ENCODE data around the gene CYP2A13.
A peak's percentile ranks its signal among the peaks of the same experiment; 100 is the strongest.
"Not testable (repeated sequence)": the region's sequence is repeated elsewhere in the genome, so short reads cannot be mapped to it uniquely, and the experiment has no call there.

CYP2A13 gene

GRCh38 chr19:41098762-41099161, 10.5 kb downstream of the CYP2A13 start:
- H3K9me3 Mint-ChIP-seq: peaks cover 6% of the 10 kb centered on the region
- DNase-seq (ENCODE audit: low spot score): no peak
- no peak overlapping the region for H3K27ac Mint-ChIP-seq
- no peaks in the 10 kb centered on the region for H3K4me1 Mint-ChIP-seq (ENCODE audit: low read depth)
- H3K27me3 Mint-ChIP-seq (ENCODE audit: low read depth): peaks cover 9% of the 10 kb centered on the region
- no peak overlapping the region for H3K4me3 Mint-ChIP-seq
- peaks cover 2% of the 10 kb centered on the region for H3K36me3 Mint-ChIP-seq (ENCODE audit: low read depth)

- peaks cover 16% of the 10 kb centered on the region for H3K9me3 Mint-ChIP-seq
- not testable (repeated sequence) for H3K4me3 Mint-ChIP-seq; H3K4me1 Mint-ChIP-seq (ENCODE audit: low read depth); H3K27me3 Mint-ChIP-seq (ENCODE audit: low read depth); H3K36me3 Mint-ChIP-seq (ENCODE audit: low read depth); H3K27ac Mint-ChIP-seq; DNase-seq (ENCODE audit: low spot score)
Measured at GRCh38 chr19:41102210-41102609, 14.0 kb downstream of the CYP2A13 start.

GRCh38 chr19:41106177-41106576, 17.9 kb downstream of the CYP2A13 start:
- no peak for DNase-seq (ENCODE audit: low spot score)
- H3K4me3 Mint-ChIP-seq: no peak overlapping the region
- H3K27me3 Mint-ChIP-seq (ENCODE audit: low read depth): peaks cover under 1% of the 10 kb centered on the region
- H3K27ac Mint-ChIP-seq: no peak overlapping the region
- H3K9me3 Mint-ChIP-seq: peaks cover 16% of the 10 kb centered on the region
- H3K4me1 Mint-ChIP-seq (ENCODE audit: low read depth): no peaks in the 10 kb centered on the region
- peaks cover 2% of the 10 kb centered on the region for H3K36me3 Mint-ChIP-seq (ENCODE audit: low read depth)

GRCh38 chr19:41111296-41111695, 23.0 kb downstream of the CYP2A13 start:
- H3K4me3 Mint-ChIP-seq: no peak overlapping the region
- H3K27me3 Mint-ChIP-seq (ENCODE audit: low read depth): peaks cover 5% of the 10 kb centered on the region
- no peak for DNase-seq (ENCODE audit: low spot score)
- H3K27ac Mint-ChIP-seq: no peak overlapping the region
- H3K36me3 Mint-ChIP-seq (ENCODE audit: low read depth): no peaks in the 10 kb centered on the region
- H3K4me1 Mint-ChIP-seq (ENCODE audit: low read depth): no peaks in the 10 kb centered on the region
- no peaks in the 10 kb centered on the region for H3K9me3 Mint-ChIP-seq

GRCh38 chr19:41111750-41112295, 23.6 kb downstream of the CYP2A13 start:
- Mint-ChIP-seq H3K4me3 (no peak overlapping the region), H3K9me3 (no peaks in the 10 kb centered on the region), H3K36me3 (ENCODE audit: low read depth) (no peaks in the 10 kb centered on the region), H3K4me1 (ENCODE audit: low read depth) (no peaks in the 10 kb centered on the region), H3K27me3 (ENCODE audit: low read depth) (peaks cover 5% of the 10 kb centered on the region), H3K27ac (no peak overlapping the region)
- no peak for DNase-seq (ENCODE audit: low spot score)

GRCh38 chr19:41112728-41113290, 24.6 kb downstream of the CYP2A13 start:
- DNase-seq (ENCODE audit: low spot score): no peak
- Mint-ChIP-seq H3K27me3 (ENCODE audit: low read depth) (peaks cover 8% of the 10 kb centered on the region), H3K27ac (no peak overlapping the region), H3K36me3 (ENCODE audit: low read depth) (no peaks in the 10 kb centered on the region), H3K4me3 (no peak overlapping the region), H3K4me1 (ENCODE audit: low read depth) (no peaks in the 10 kb centered on the region), H3K9me3 (no peaks in the 10 kb centered on the region)

GRCh38 chr19:41114132-41114531, 25.9 kb downstream of the CYP2A13 start, which contains the start of gene CYP2F1:
TSS of gene CYP2F1 (plus strand) at chr19:41114432. CDS start at chr19:41116189, 1,757 bp downstream.
- no peak within 1 kb of the TSS for H3K4me3 Mint-ChIP-seq
- H3K36me3 Mint-ChIP-seq (ENCODE audit: low read depth): no peaks in the 10 kb centered on the region
- no peak for DNase-seq (ENCODE audit: low spot score)
- H3K9me3 Mint-ChIP-seq: no peaks in the 10 kb centered on the region
- H3K27ac Mint-ChIP-seq: no peak within 1 kb of the TSS
- H3K4me1 Mint-ChIP-seq (ENCODE audit: low read depth): no peaks in the 10 kb centered on the region
- H3K27me3 Mint-ChIP-seq (ENCODE audit: low read depth): peaks cover 11% of the 10 kb centered on the region

GRCh38 chr19:41116261-41116660, 28.0 kb downstream of the CYP2A13 start:
- no peaks in the 10 kb centered on the region for H3K9me3 Mint-ChIP-seq
- peaks cover 16% of the 10 kb centered on the region for H3K27me3 Mint-ChIP-seq (ENCODE audit: low read depth)
- H3K36me3 Mint-ChIP-seq (ENCODE audit: low read depth): peaks cover 4% of the 10 kb centered on the region
- H3K4me3 Mint-ChIP-seq: no peak overlapping the region
- DNase-seq (ENCODE audit: low spot score): no peak
- H3K27ac Mint-ChIP-seq: peak overlapping the region; percentile 21
- H3K4me1 Mint-ChIP-seq (ENCODE audit: low read depth): peaks cover 8% of the 10 kb centered on the region

- peaks cover 12% of the 10 kb centered on the region for H3K27me3 Mint-ChIP-seq (ENCODE audit: low read depth)
- H3K9me3 Mint-ChIP-seq; H3K36me3 Mint-ChIP-seq (ENCODE audit: low read depth): not testable (repeated sequence)
- peak overlapping the region; percentile 65 for H3K4me3 Mint-ChIP-seq
- peaks cover 11% of the 10 kb centered on the region for H3K4me1 Mint-ChIP-seq (ENCODE audit: low read depth)
- H3K27ac Mint-ChIP-seq: peak overlapping the region; percentile 81
- peak; percentile 23 for DNase-seq (ENCODE audit: low spot score)
Measured at GRCh38 chr19:41120929-41121911, 33.0 kb downstream of the CYP2A13 start.

GRCh38 chr19:41122846-41123245, 34.6 kb downstream of the CYP2A13 start:
- H3K4me3 Mint-ChIP-seq; H3K9me3 Mint-ChIP-seq; H3K27me3 Mint-ChIP-seq (ENCODE audit: low read depth); H3K36me3 Mint-ChIP-seq (ENCODE audit: low read depth); DNase-seq (ENCODE audit: low spot score): not testable (repeated sequence)
- Mint-ChIP-seq H3K4me1 (ENCODE audit: low read depth) (peaks cover 19% of the 10 kb centered on the region), H3K27ac (peak overlapping the region; percentile 50)

GRCh38 chr19:41123716-41124294, 35.6 kb downstream of the CYP2A13 start:
- no peak overlapping the region for H3K4me3 Mint-ChIP-seq
- peaks cover 11% of the 10 kb centered on the region for H3K27me3 Mint-ChIP-seq (ENCODE audit: low read depth)
- peaks cover 5% of the 10 kb centered on the region for H3K36me3 Mint-ChIP-seq (ENCODE audit: low read depth)
- peaks cover 24% of the 10 kb centered on the region for H3K4me1 Mint-ChIP-seq (ENCODE audit: low read depth)
- H3K27ac Mint-ChIP-seq: no peak overlapping the region
- no peaks in the 10 kb centered on the region for H3K9me3 Mint-ChIP-seq
- DNase-seq (ENCODE audit: low spot score): no peak

- not testable (repeated sequence) for H3K4me3 Mint-ChIP-seq; DNase-seq (ENCODE audit: low spot score); H3K9me3 Mint-ChIP-seq; H3K36me3 Mint-ChIP-seq (ENCODE audit: low read depth); H3K27ac Mint-ChIP-seq
- Mint-ChIP-seq H3K4me1 (ENCODE audit: low read depth) (peaks cover 14% of the 10 kb centered on the region), H3K27me3 (ENCODE audit: low read depth) (peaks cover 28% of the 10 kb centered on the region)
Measured at GRCh38 chr19:41126765-41127203, 38.5 kb downstream of the CYP2A13 start.

GRCh38 chr19:41127362-41127761, 39.1 kb downstream of the CYP2A13 start:
- not testable (repeated sequence) for H3K36me3 Mint-ChIP-seq (ENCODE audit: low read depth); DNase-seq (ENCODE audit: low spot score); H3K27ac Mint-ChIP-seq; H3K9me3 Mint-ChIP-seq; H3K4me3 Mint-ChIP-seq
- Mint-ChIP-seq H3K27me3 (ENCODE audit: low read depth) (peaks cover 32% of the 10 kb centered on the region), H3K4me1 (ENCODE audit: low read depth) (peaks cover 13% of the 10 kb centered on the region)

All from T-helper 2 cell treated with Interferon-gamma antibody and Interleukin-4, amounts not matched to agents 5 μg/mL and 100 μg/mL, for 36 hours (primary cell).